Right cardiac atrium (tissue), 5 donors: ENCODE data around the gene GMPS. TPM values are rescaled to one million over a fixed set of nuclear protein-coding genes. Genes with fewer than 3 reads are reported as not detected.
A peak's percentile ranks its signal among the peaks of the same experiment; 100 is the strongest.
"Not testable (repeated sequence)": the region's sequence is repeated elsewhere in the genome, so short reads cannot be mapped to it uniquely, and the experiment has no call there.

Source experiments
- ATAC-seq, 2 donors: fragments of 200-7000 bp; cut with Tn5 transposase; one replicate each; pipeline versions ENCODE4 v1.8.0 to v1.9.1; 2020; ENCODE audit warnings: moderate library complexity in 2 of 2, mild to moderate bottlenecking in 1 of 2
- DNase-seq, 3 donors: peaks; one replicate each; pipeline ENCODE4 v3.0.0-alpha.2; 2020
- H3K27ac ChIP-seq: one replicate; pipeline ENCODE4 v1.5.1; 2013; ENCODE audit warnings: mild to moderate bottlenecking, low read length, control low read depth, moderate library complexity
- H3K27me3 ChIP-seq: one replicate; pipeline ENCODE4 v1.6.1; 2013; ENCODE audit not compliant: control insufficient read depth, insufficient read depth
- H3K4me1 ChIP-seq: one replicate; pipeline ENCODE4 v1.6.1; 2013; ENCODE audit warnings: low read length; ENCODE audit not compliant: control insufficient read depth, insufficient read depth
- H3K4me3 ChIP-seq: one replicate; pipeline ENCODE4 v1.5.1; 2013; ENCODE audit warnings: low read length, control low read depth
- H3K9me3 ChIP-seq: one replicate; pipeline ENCODE4 v1.6.1; 2013; ENCODE audit warnings: low read length; ENCODE audit not compliant: control insufficient read depth
- WGBS: extraction: QIAGEN DNeasy Blood & Tissue Kit; methylation state at CpG from one replicate; pipeline ENCODE4 v1.1.7; 2013; 5-methylcytosine and 5-hydroxymethylcytosine counted together
- intact Hi-C, 4 donors: fragments of 100-400 bp; cut with DNase I; formaldehyde crosslinking; loops; one replicate each; pipeline versions ENCODE4 v1.11.0 to v1.14.0; 2022 to 2023
- polyA plus RNA-seq: library from polyadenylated mRNA; stranded (reverse); fragments of 200-250 nt; gene quantifications from one replicate; pipeline ENCODE4 v1.2.3, GENCODE V29; 2013
- total RNA-seq, 4 donors: library from RNA; stranded (reverse); fragmentation: NEBNext Ultra II Directional; extraction: Animal tissue kit (Norgen Biotek cat#: 25700); gene quantifications; one replicate each; pipeline ENCODE4 v1.2.1, GENCODE V29; 2021
- donor health status: healthy with polysubstance abuse.
- donor health status: DM: no; HTN: yes; CAD: no.
- donor health status: DM: no; HTN: no; CAD: no.
- donor health status: DM: no; HTN: yes; CAD: no; lungs with severe emphysema.
- donor health status: DM: yes; HTN: yes; CAD: no.

GMPS gene
- total and polyA plus RNA-seq, 5 donors = 17.2 to 38.3 (median 36.1) TPM

GRCh38 chr3:155941354-155941753 lies 70.9 kb downstream of the GMPS start:
- 98% methylated on average over 5 of the region's 5 CpGs for WGBS
- Histone ChIP-seq H3K4me3 (no peak overlapping the region), H3K27ac (no peak overlapping the region), H3K9me3 (no peaks in the 10 kb centered on the region), H3K27me3 (no peaks in the 10 kb centered on the region), H3K4me1 (no peaks in the 10 kb centered on the region)
- DNase-seq (no peak), ATAC-seq (no peak)
- intact Hi-C loops = no loop called here

- ATAC-seq (no peak), DNase-seq (no peak)
- no peaks in the 10 kb centered on the region for H3K9me3 ChIP-seq
- no peaks in the 10 kb centered on the region for H3K27me3 ChIP-seq
- no peak overlapping the region for H3K27ac ChIP-seq
- no peaks in the 10 kb centered on the region for H3K4me1 ChIP-seq
- H3K4me3 ChIP-seq = no peak overlapping the region
- intact Hi-C loops = no loop called here
- WGBS = 75% methylated on average over 2 of the region's 2 CpGs
These were observed 73.6 kb downstream of the GMPS start for GRCh38 chr3:155944081-155944480.

GRCh38 chr3:155946178-155946577 lies 75.7 kb downstream of the GMPS start:
- no peaks in the 10 kb centered on the region for H3K4me1 ChIP-seq
- 65% methylated on average over 2 of the region's 2 CpGs for WGBS
- ATAC-seq (peak in 1 of 2 donors; percentile 45), DNase-seq (no peak)
- H3K27ac ChIP-seq = no peak overlapping the region
- no peak overlapping the region for H3K4me3 ChIP-seq
- no peaks in the 10 kb centered on the region for H3K9me3 ChIP-seq
- no peaks in the 10 kb centered on the region for H3K27me3 ChIP-seq
- intact Hi-C loops = no loop called here

GRCh38 chr3:155948476-155948875 lies 78.0 kb downstream of the GMPS start:
- DNase-seq = no peak
- 86% methylated on average over 4 of the region's 4 CpGs for WGBS
- ATAC-seq = no peak
- H3K9me3 ChIP-seq = no peaks in the 10 kb centered on the region
- intact Hi-C loops = no loop called here
- no peaks in the 10 kb centered on the region for H3K4me1 ChIP-seq
- H3K4me3 ChIP-seq = no peak overlapping the region
- no peak overlapping the region for H3K27ac ChIP-seq
- H3K27me3 ChIP-seq = no peaks in the 10 kb centered on the region

GRCh38 chr3:155949453-155950217 lies 79.2 kb downstream of the GMPS start:
- no peak overlapping the region for H3K4me3 ChIP-seq
- DNase-seq = no peak
- no peaks in the 10 kb centered on the region for H3K9me3 ChIP-seq
- WGBS = 71% methylated on average over 8 of the region's 8 CpGs
- H3K4me1 ChIP-seq = no peaks in the 10 kb centered on the region
- H3K27me3 ChIP-seq = no peaks in the 10 kb centered on the region
- H3K27ac ChIP-seq = no peak overlapping the region
- no peak for ATAC-seq
- intact Hi-C loops = no loop called here

GRCh38 chr3:155956508-155957411 lies 86.3 kb downstream of the GMPS start:
- no peak for DNase-seq
- no peak for ATAC-seq
- WGBS = 95% methylated on average over 4 of the region's 4 CpGs
- Histone ChIP-seq H3K4me1 (no peaks in the 10 kb centered on the region), H3K4me3 (no peak overlapping the region), H3K27me3 (no peaks in the 10 kb centered on the region), H3K27ac (no peak overlapping the region), H3K9me3 (no peaks in the 10 kb centered on the region)
- intact Hi-C loops = no loop called here

- Histone ChIP-seq H3K27ac (no peak overlapping the region), H3K4me1 (no peaks in the 10 kb centered on the region), H3K4me3 (no peak overlapping the region), H3K9me3 (no peaks in the 10 kb centered on the region), H3K27me3 (no peaks in the 10 kb centered on the region)
- no peak for ATAC-seq
- intact Hi-C loops = no loop called here
- 76% methylated on average over 3 of the region's 3 CpGs for WGBS
- no peak for DNase-seq
These were observed 87.0 kb downstream of the GMPS start for GRCh38 chr3:155957412-155957880.

GRCh38 chr3:155958676-155959075 lies 88.2 kb downstream of the GMPS start:
- WGBS = 90% methylated on average over 3 of the region's 3 CpGs
- H3K27ac ChIP-seq = no peak overlapping the region
- H3K4me3 ChIP-seq = no peak overlapping the region
- no peak for DNase-seq
- intact Hi-C loops = no loop called here
- no peaks in the 10 kb centered on the region for H3K27me3 ChIP-seq
- no peak for ATAC-seq
- H3K4me1 ChIP-seq = no peaks in the 10 kb centered on the region
- no peaks in the 10 kb centered on the region for H3K9me3 ChIP-seq

GRCh38 chr3:155960060-155960459 lies 89.6 kb downstream of the GMPS start:
- intact Hi-C loops = no loop called here
- DNase-seq (no peak), ATAC-seq (no peak)
- H3K4me1 ChIP-seq = no peaks in the 10 kb centered on the region
- H3K9me3 ChIP-seq = no peaks in the 10 kb centered on the region
- H3K4me3 ChIP-seq = no peak overlapping the region
- no peak overlapping the region for H3K27ac ChIP-seq
- WGBS = 61% methylated on average over 8 of the region's 8 CpGs
- no peaks in the 10 kb centered on the region for H3K27me3 ChIP-seq

GRCh38 chr3:155961044-155961443 lies 90.6 kb downstream of the GMPS start:
- H3K27me3 ChIP-seq, H3K4me3 ChIP-seq, DNase-seq, ATAC-seq, H3K27ac ChIP-seq, intact Hi-C loops, H3K9me3 ChIP-seq, H3K4me1 ChIP-seq: not testable (repeated sequence)
- WGBS = 96% methylated on average over 5 of the region's 5 CpGs

GRCh38 chr3:155963570-155963969 lies 93.1 kb downstream of the GMPS start:
- intact Hi-C loops = no loop called here
- WGBS = 41% methylated on average over 2 of the region's 2 CpGs

More at GRCh38 chr3:155963570-155963969, 93.1 kb downstream of the GMPS start:
- Histone ChIP-seq H3K27me3 (no peaks in the 10 kb centered on the region), H3K9me3 (no peaks in the 10 kb centered on the region), H3K4me3 (no peak overlapping the region), H3K4me1 (no peaks in the 10 kb centered on the region), H3K27ac (no peak overlapping the region)
- no peak for DNase-seq
- ATAC-seq = no peak
